ENCODE data around the gene SURF1. TPM values are rescaled to one million over a fixed set of nuclear protein-coding genes. Genes with fewer than 3 reads are reported as not detected.

SURF1 gene
- total and polyA plus RNA-seq, 7 donors = 27.7 to 127 (median 54.9) TPM

DNA sequence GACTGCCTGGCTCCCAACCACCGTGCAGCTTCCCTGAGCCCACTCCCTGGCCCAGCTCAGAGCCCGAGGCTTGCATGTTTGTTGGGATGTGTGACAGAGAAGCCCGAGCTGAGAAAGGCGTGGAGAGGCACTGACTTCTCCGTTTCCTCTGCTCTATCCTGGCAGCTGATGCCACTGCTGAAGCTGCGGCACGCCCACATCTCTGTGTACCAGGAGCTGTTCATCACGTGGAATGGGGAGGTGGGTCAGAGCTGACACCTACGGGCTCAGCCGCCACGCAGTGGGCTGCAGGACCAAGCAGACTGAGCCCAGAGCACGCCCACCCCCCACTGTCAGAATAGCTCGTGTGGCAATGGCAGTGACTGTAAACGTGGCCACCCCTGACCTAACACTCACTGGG, 29.2 kb upstream of the SURF1 start:
- no peaks in the 10 kb centered on the region for H3K9me3 ChIP-seq
- H3K4me3 ChIP-seq = no peak overlapping the region
- no peaks in the 10 kb centered on the region for H3K4me1 ChIP-seq
- 80 to 86% (median 81%) methylated on average over 14 of the region's 14 CpGs for WGBS, 3 donors
- peaks cover 0 to 5% (median 0%) of the 10 kb centered on the region in 3 donors for H3K27me3 ChIP-seq (ENCODE audit: insufficient read depth in 3 of 3, low read length in 2 of 3)
- TF ChIP-seq, protein P1, sequence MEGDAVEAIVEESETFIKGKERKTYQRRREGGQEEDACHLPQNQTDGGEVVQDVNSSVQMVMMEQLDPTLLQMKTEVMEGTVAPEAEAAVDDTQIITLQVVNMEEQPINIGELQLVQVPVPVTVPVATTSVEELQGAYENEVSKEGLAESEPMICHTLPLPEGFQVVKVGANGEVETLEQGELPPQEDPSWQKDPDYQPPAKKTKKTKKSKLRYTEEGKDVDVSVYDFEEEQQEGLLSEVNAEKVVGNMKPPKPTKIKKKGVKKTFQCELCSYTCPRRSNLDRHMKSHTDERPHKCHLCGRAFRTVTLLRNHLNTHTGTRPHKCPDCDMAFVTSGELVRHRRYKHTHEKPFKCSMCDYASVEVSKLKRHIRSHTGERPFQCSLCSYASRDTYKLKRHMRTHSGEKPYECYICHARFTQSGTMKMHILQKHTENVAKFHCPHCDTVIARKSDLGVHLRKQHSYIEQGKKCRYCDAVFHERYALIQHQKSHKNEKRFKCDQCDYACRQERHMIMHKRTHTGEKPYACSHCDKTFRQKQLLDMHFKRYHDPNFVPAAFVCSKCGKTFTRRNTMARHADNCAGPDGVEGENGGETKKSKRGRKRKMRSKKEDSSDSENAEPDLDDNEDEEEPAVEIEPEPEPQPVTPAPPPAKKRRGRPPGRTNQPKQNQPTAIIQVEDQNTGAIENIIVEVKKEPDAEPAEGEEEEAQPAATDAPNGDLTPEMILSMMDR (IDR thresholded peaks at IDR 0.05) = no peak
- ATAC-seq (no peak), DNase-seq (no peak)
- H3K36me3 ChIP-seq (ENCODE audit: insufficient read depth in 1 of 2, low read depth in 1 of 2) = no peaks in the 10 kb centered on the region
- intact Hi-C loops (cut with DNase I) = no loop called here
- H3K27ac ChIP-seq = no peak overlapping the region

DNA sequence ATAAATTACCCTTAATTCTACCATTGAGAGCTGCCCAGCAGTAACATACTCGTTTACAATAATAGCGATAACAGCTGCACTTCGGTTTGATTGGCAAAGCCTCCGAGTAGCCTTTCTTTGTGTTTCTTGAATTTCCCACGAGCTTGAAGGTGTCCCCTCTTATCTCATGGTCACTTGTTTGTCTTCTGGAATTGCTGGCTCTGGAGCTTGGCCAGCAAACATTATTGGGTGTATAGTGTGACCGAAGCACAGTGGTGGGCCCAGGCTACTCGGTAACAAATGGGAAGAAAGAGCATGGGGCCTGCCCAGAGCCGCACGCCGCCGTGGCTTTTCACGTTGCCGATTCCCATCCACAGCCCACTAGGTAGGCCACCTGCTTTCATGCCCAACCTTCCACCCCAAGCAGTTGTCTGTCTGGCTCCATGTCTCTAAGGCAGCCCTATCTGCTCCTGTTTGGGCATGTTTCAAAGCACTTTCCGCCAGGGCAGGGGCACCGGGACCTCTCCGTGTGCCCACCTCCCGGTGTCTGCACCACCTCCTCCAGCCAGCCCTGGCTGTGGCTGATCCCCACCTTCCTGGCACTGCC, 28.5 kb upstream of the SURF1 start:
- 77 to 85% (median 85%) methylated on average over 17 of the region's 17 CpGs for WGBS, 3 donors
- peaks cover 0 to 3% (median 0%) of the 10 kb centered on the region in 3 donors for H3K27me3 ChIP-seq (ENCODE audit: insufficient read depth in 3 of 3, low read length in 2 of 3)
- TF ChIP-seq, protein P1 (IDR thresholded peaks at IDR 0.05) = no peak
- H3K4me3 ChIP-seq = no peak overlapping the region
- no peaks in the 10 kb centered on the region for H3K36me3 ChIP-seq (ENCODE audit: insufficient read depth in 1 of 2, low read depth in 1 of 2)
- H3K27ac ChIP-seq = no peak overlapping the region
- DNase-seq (no peak), ATAC-seq (peak in 1 of 4 donors; percentile 8)
- H3K4me1 ChIP-seq = no peaks in the 10 kb centered on the region
- H3K9me3 ChIP-seq = no peaks in the 10 kb centered on the region
- intact Hi-C loops (cut with DNase I) = no loop called here

DNA sequence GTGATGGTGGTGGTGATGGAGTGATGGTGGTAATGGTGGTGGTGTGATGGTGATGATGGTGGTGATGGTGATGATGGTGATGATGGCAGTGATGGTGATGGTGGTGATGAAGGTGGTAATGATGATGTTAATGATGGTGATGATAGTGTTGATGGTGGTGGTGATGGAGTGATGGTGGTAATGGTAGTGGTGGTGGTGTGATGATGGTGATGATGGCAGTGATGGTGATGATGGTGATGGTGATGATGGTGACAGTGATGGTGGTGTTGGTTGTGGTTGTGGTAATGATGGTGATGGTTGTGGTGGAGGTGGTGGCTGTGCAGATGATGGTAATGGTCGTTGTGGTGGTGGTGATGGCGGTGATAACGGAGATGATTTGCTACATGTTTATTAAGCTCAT, 27.2 kb upstream of the SURF1 start:
- Histone ChIP-seq H3K36me3 (ENCODE audit: insufficient read depth in 1 of 2, low read depth in 1 of 2) (no peaks in the 10 kb centered on the region), H3K4me1 (no peaks in the 10 kb centered on the region), H3K27ac (no peak overlapping the region), H3K4me3 (no peak overlapping the region), H3K9me3 (no peaks in the 10 kb centered on the region), H3K27me3 (ENCODE audit: insufficient read depth in 3 of 3, low read length in 2 of 3) (no peaks in the 10 kb centered on the region)
- 95 to 100% (median 98%) methylated on average over 3 of the region's 3 CpGs for WGBS, 3 donors
- intact Hi-C loops (cut with DNase I) = no loop called here
- ATAC-seq (no peak), DNase-seq (no peak)
- TF ChIP-seq, protein P1 (IDR thresholded peaks at IDR 0.05) = no peak

DNA sequence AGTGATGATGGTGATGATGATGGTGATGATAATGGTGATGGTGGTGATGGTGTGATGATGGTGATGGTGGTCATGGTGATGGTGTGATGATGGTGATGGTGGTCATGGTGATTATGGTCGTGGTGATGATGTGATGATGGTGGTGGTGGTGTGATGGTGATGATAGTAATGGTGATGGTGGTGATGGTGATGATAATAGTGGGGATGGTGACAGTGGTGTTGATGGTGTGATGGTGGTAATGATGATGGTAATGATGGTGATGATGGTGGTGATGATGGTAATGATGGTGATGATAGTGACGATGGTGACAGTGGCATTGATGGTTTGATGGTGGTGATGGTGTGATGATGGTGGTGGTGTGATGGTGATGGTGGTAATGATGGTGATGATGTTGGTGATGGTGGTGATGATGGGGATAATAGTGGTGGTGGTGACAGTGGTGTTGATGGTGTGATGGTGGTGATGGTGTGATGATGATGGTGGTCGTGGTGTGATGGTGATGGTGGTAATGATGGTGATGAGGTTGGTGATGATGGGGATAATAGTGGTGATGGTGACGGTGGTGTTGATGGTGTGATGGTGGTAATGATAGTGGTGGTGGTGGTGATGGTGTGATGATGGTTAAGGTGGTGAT, 26.3 kb upstream of the SURF1 start:
- TF ChIP-seq, protein P1 (IDR thresholded peaks at IDR 0.05) = no peak
- H3K27me3 ChIP-seq (ENCODE audit: insufficient read depth in 3 of 3, low read length in 2 of 3) = no peaks in the 10 kb centered on the region

More for the DNA sequence above, 26.3 kb upstream of the SURF1 start:
- H3K9me3 ChIP-seq = no peaks in the 10 kb centered on the region
- H3K27ac ChIP-seq = no peak overlapping the region
- H3K4me1 ChIP-seq = no peaks in the 10 kb centered on the region
- intact Hi-C loops (cut with DNase I) = no loop called here
- DNase-seq (no peak), ATAC-seq (no peak)
- no peak overlapping the region for H3K4me3 ChIP-seq
- no peaks in the 10 kb centered on the region for H3K36me3 ChIP-seq (ENCODE audit: insufficient read depth in 1 of 2, low read depth in 1 of 2)
- WGBS, 3 donors = 78 to 94% (median 93%) methylated on average over 4 of the region's 4 CpGs

All from psoas muscle (tissue), 8 donors.